KMS-11 (cell line): ENCODE data around the gene AGAP1.

Source experiments
- H2AFZ ChIP-seq: fragments of 200-600 bp; sonication (generic); 2 replicates; pipeline ENCODE4 v1.6.1; 2016; ENCODE audit warnings: antibody characterized with exemption, mixed run types, low read depth
- H3K27ac ChIP-seq: fragments of 200-600 bp; sonication (generic); 2 replicates; pipeline ENCODE4 v1.6.1; 2016; ENCODE audit warnings: mild to moderate bottlenecking, mixed run types
- H3K27me3 ChIP-seq: fragments of 200-600 bp; sonication (generic); 2 replicates; pipeline ENCODE4 v1.6.1; 2017; ENCODE audit warnings: mild to moderate bottlenecking, low read depth, mixed run types, moderate library complexity; ENCODE audit not compliant: insufficient read depth
- H3K36me3 ChIP-seq: fragments of 200-600 bp; sonication (generic); 2 replicates; pipeline ENCODE4 v1.6.1; 2017; ENCODE audit warnings: mild to moderate bottlenecking, mixed run types; ENCODE audit not compliant: insufficient read depth
- H3K4me1 ChIP-seq: fragments of 200-600 bp; sonication (generic); 2 replicates; pipeline ENCODE4 v1.6.1; 2016; ENCODE audit warnings: mild to moderate bottlenecking, low read depth, mixed run types; ENCODE audit not compliant: poor library complexity, severe bottlenecking
- H3K4me2 ChIP-seq: fragments of 200-600 bp; sonication (generic); 2 replicates; pipeline ENCODE4 v1.7.0; 2016; ENCODE audit warnings: mild to moderate bottlenecking, mixed run types
- H3K4me3 ChIP-seq: fragments of 200-600 bp; sonication (generic); IDR thresholded peaks from 2 replicates; pipeline ENCODE4 v1.6.1; 2017; ENCODE audit warnings: low read depth, low read length, mixed read lengths; ENCODE audit not compliant: insufficient read depth
- H3K79me2 ChIP-seq: fragments of 200-600 bp; sonication (generic); 2 replicates; pipeline ENCODE4 v1.6.1; 2016; ENCODE audit warnings: low read depth, mixed run types; ENCODE audit not compliant: insufficient read depth
- H3K9ac ChIP-seq: fragments of 200-600 bp; sonication (generic); 2 replicates; pipeline ENCODE4 v1.6.1; 2016; ENCODE audit warnings: mild to moderate bottlenecking, mixed run types
- H4K20me1 ChIP-seq: fragments of 200-600 bp; sonication (generic); 2 replicates; pipeline ENCODE4 v1.6.1; 2016; ENCODE audit warnings: mild to moderate bottlenecking, mixed run types; ENCODE audit not compliant: insufficient read depth
- CTCF ChIP-seq: fragments of 200-600 bp; sonication (generic); conservative IDR thresholded peaks from 2 replicates; pipeline ENCODE4 v1.6.1; 2017; ENCODE audit warnings: low read depth, mild to moderate bottlenecking, antibody characterized with exemption, low read length, moderate library complexity, mixed read lengths

The AGAP1 gene

GRCh38 chr2:235651643-235652042 lies 157.8 kb downstream of the AGAP1 start:
- Histone ChIP-seq H3K27ac (no peak overlapping the region), H3K36me3 (no peaks in the 10 kb centered on the region), H4K20me1 (no peaks in the 10 kb centered on the region), H3K4me3 (no peak overlapping the region), H3K4me2 (no peak overlapping the region), H3K79me2 (peaks cover 50% of the 10 kb centered on the region; the same call in 1 of the 2 replicates), H3K9ac (no peak overlapping the region), H2AFZ (no peak overlapping the region), H3K4me1 (peaks cover 14% of the 10 kb centered on the region), H3K27me3 (no peaks in the 10 kb centered on the region)
- no peak for TF ChIP-seq CTCF

- no peak overlapping the region for H2AFZ ChIP-seq
- H3K4me3 ChIP-seq: no peak overlapping the region
- H3K36me3 ChIP-seq: no peaks in the 10 kb centered on the region
- no peak overlapping the region for H3K4me2 ChIP-seq
- H3K27me3 ChIP-seq: no peaks in the 10 kb centered on the region
- no peaks in the 10 kb centered on the region for H3K4me1 ChIP-seq
- no peaks in the 10 kb centered on the region for H4K20me1 ChIP-seq
- TF ChIP-seq CTCF: no peak
- H3K79me2 ChIP-seq: peaks cover 44% of the 10 kb centered on the region; the same call in 1 of the 2 replicates
- no peak overlapping the region for H3K9ac ChIP-seq
- no peak overlapping the region for H3K27ac ChIP-seq
These were observed 160.4 kb downstream of the AGAP1 start for GRCh38 chr2:235654103-235654813.

GRCh38 chr2:235658351-235659174 lies 164.7 kb downstream of the AGAP1 start:
- Histone ChIP-seq H3K79me2 (peaks cover 49% of the 10 kb centered on the region; the same call in 1 of the 2 replicates), H3K4me2 (no peak overlapping the region), H3K27ac (no peak overlapping the region), H3K36me3 (no peaks in the 10 kb centered on the region), H4K20me1 (no peaks in the 10 kb centered on the region), H3K4me3 (no peak overlapping the region), H3K27me3 (no peaks in the 10 kb centered on the region), H3K9ac (no peak overlapping the region), H2AFZ (no peak overlapping the region), H3K4me1 (no peaks in the 10 kb centered on the region)
- TF ChIP-seq CTCF: no peak

GRCh38 chr2:235659767-235660322 lies 166.0 kb downstream of the AGAP1 start:
- no peaks in the 10 kb centered on the region for H3K27me3 ChIP-seq
- no peak overlapping the region for H3K9ac ChIP-seq
- H3K27ac ChIP-seq: no peak overlapping the region
- H3K79me2 ChIP-seq: peaks cover 47% of the 10 kb centered on the region; the same call in 1 of the 2 replicates
- H4K20me1 ChIP-seq: no peaks in the 10 kb centered on the region
- no peak overlapping the region for H3K4me3 ChIP-seq
- TF ChIP-seq CTCF: no peak
- no peaks in the 10 kb centered on the region for H3K36me3 ChIP-seq
- no peak overlapping the region for H3K4me2 ChIP-seq
- no peak overlapping the region for H2AFZ ChIP-seq
- H3K4me1 ChIP-seq: no peaks in the 10 kb centered on the region
